BJ (cell line): ENCODE results near the gene SWT1. TPM values are rescaled to one million over a fixed set of nuclear protein-coding genes. Genes with fewer than 3 reads are reported as not detected.

Experiments
- CTCF ChIA-PET: fragments of 350-600 bp; formaldehyde crosslinking; extraction: SDS; loops from one replicate; lab custom pipeline; 2021; ENCODE audit warnings: antibody characterized with exemption, inconsistent platforms; lab: Yijun Ruan, JAX
- POLR2A ChIA-PET: fragments of 300-600 bp; sonication (Branson Sonifier 250); formaldehyde crosslinking; extraction: SDS; loops from one replicate; lab custom pipeline; 2021; ENCODE audit warnings: antibody characterized with exemption; lab: Charles Lee
- DNase-seq: peaks from one replicate; pipeline ENCODE4 v3.0.0-alpha.2; 2011; ENCODE audit warnings: low read depth
- H3K27me3 ChIP-seq: 2 replicates; pipeline ENCODE4 v1.6.0; 2011; ENCODE audit warnings: low read length; ENCODE audit not compliant: control insufficient read depth, insufficient read depth
- H3K36me3 ChIP-seq: 2 replicates; pipeline ENCODE4 v1.5.1; 2011; ENCODE audit warnings: low read length; ENCODE audit not compliant: control insufficient read depth, insufficient read depth
- H3K4me3 ChIP-seq: 2 replicates; pipeline ENCODE4 v1.5.1; 2011; ENCODE audit warnings: low read depth, mild to moderate bottlenecking, control low read depth, low read length
- polyA plus RNA-seq: library from polyadenylated mRNA; depleted of rRNA; stranded (reverse); fragments of >200 nt; gene quantifications from 2 replicates; pipeline ENCODE4 v1.2.3, GENCODE V29; 2011
- TF ChIP-seq, protein P1 (sequence below): IDR thresholded peaks from 2 replicates; pipeline ENCODE4 v1.5.1; 2011; ENCODE audit warnings: low read depth, mild to moderate bottlenecking, control low read depth, inconsistent platforms, low read length, moderate library complexity; ENCODE audit not compliant: insufficient read depth

The SWT1 gene
- polyA plus RNA-seq, 1 experiment = 0.78 TPM

- POLR2A ChIA-PET = no interaction called here
- TF ChIP-seq, protein P1, sequence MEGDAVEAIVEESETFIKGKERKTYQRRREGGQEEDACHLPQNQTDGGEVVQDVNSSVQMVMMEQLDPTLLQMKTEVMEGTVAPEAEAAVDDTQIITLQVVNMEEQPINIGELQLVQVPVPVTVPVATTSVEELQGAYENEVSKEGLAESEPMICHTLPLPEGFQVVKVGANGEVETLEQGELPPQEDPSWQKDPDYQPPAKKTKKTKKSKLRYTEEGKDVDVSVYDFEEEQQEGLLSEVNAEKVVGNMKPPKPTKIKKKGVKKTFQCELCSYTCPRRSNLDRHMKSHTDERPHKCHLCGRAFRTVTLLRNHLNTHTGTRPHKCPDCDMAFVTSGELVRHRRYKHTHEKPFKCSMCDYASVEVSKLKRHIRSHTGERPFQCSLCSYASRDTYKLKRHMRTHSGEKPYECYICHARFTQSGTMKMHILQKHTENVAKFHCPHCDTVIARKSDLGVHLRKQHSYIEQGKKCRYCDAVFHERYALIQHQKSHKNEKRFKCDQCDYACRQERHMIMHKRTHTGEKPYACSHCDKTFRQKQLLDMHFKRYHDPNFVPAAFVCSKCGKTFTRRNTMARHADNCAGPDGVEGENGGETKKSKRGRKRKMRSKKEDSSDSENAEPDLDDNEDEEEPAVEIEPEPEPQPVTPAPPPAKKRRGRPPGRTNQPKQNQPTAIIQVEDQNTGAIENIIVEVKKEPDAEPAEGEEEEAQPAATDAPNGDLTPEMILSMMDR = no peak
- DNase-seq = no peak
- H3K36me3 ChIP-seq = no peaks in the 10 kb centered on the region
- CTCF ChIA-PET = no interaction called here
- no peak overlapping the region for H3K4me3 ChIP-seq
- no peaks in the 10 kb centered on the region for H3K27me3 ChIP-seq
Observed at GRCh38 chr1:185215911-185216310, 58.9 kb downstream of the SWT1 start.

- ChIA-PET POLR2A (no interaction called here), CTCF (interaction anchor here (0.6 kb wide), 1 partner anchor 457 kb away, joined by 5 read pairs; no protein-coding TSS in a partner anchor)
- no peak for DNase-seq
- Histone ChIP-seq H3K36me3 (no peaks in the 10 kb centered on the region), H3K27me3 (no peaks in the 10 kb centered on the region), H3K4me3 (no peak overlapping the region)
- TF ChIP-seq, protein P1 = no peak
Observed at GRCh38 chr1:185224132-185224531, 67.2 kb downstream of the SWT1 start.

DNA sequence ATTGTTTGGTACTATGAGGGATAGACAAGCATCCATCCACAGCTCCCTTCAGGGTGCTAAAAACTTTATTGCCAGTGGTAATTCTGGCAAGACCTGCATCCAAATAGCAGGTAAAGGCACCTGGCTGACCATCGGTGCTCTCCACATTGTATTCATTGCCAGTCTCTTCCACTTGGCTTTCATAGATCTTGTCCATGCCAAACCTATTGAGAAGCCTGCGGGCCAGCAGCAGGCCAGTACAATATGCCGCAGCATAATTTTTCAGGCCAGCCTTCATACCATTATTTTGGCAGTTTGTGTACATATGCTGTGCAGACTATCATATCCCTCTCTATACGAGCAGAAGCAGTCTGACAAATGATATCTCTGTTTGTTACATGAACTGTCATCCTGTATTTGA is 70.2 kb downstream of the SWT1 start:
- CTCF ChIA-PET = no interaction called here
- TF ChIP-seq, protein P1 = no peak
- no peak for DNase-seq
- no peaks in the 10 kb centered on the region for H3K27me3 ChIP-seq
- no peaks in the 10 kb centered on the region for H3K36me3 ChIP-seq
- POLR2A ChIA-PET = no interaction called here
- H3K4me3 ChIP-seq = no peak overlapping the region

DNA sequence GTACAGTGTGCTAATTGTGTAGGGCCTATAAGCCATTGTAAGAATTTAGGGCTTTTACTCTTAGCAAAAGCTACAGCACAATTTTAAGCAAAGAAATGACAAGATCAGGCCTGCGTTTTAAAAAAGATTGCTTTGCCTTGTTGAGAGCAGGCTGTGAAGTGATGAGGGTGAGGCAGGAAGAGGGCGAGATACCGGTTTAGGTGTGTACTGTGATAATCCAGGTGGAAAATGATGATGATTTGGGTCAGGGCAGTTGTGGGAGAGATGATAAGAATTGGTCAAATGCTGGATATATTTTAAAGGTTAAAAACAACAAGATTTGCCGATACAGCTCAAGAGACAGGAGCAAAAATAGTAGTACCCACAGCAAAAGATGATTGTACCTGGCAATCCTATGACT is 72.0 kb downstream of the SWT1 start:
- POLR2A ChIA-PET = no interaction called here
- H3K4me3 ChIP-seq = no peak overlapping the region
- H3K27me3 ChIP-seq = no peaks in the 10 kb centered on the region
- no peak for DNase-seq
- CTCF ChIA-PET = interaction anchor here (1.2 to 1.7 kb wide), 2 partner anchors 10 to 442 kb away, joined by 3 read pairs; no protein-coding TSS in a partner anchor
- H3K36me3 ChIP-seq = no peaks in the 10 kb centered on the region
- TF ChIP-seq, protein P1 = no peak

- H3K36me3 ChIP-seq = no peaks in the 10 kb centered on the region
- H3K4me3 ChIP-seq = no peak overlapping the region
- POLR2A ChIA-PET = no interaction called here
- CTCF ChIA-PET = no interaction called here
- peak; percentile 55 for DNase-seq
- H3K27me3 ChIP-seq = no peaks in the 10 kb centered on the region
- TF ChIP-seq, protein P1 = no peak
Observed at GRCh38 chr1:185229981-185230380, 73.0 kb downstream of the SWT1 start.
